Liver (tissue), 3 donors: ENCODE measurements around the gene SGCD.

ENCODE experiments used
- CTCF ChIP-seq: fragments of 150-350 bp; IDR thresholded peaks from 2 replicates; pipeline ENCODE4 v1.5.1; 2017; ENCODE audit warnings: improper control_type of control experiment, low read depth, low read length; ENCODE audit not compliant: missing input control
- EGR1 ChIP-seq, 2 donors: IDR thresholded peaks; 2 replicates each; pipeline ENCODE4 v1.6.1; 2016 to 2018; ENCODE audit warnings: antibody characterized with exemption in 2 of 2, low read depth in 2 of 2
- FOXA1 ChIP-seq: IDR thresholded peaks from 2 replicates; pipeline ENCODE4 v1.6.1; 2016; ENCODE audit warnings: antibody characterized with exemption
- GABPA ChIP-seq, 2 donors: IDR thresholded peaks in 1 of 2; conservative IDR thresholded peaks in 1 of 2; 2 replicates each; pipeline ENCODE4 v1.6.1; 2016; ENCODE audit warnings: antibody characterized with exemption in 2 of 2, mild to moderate bottlenecking in 1 of 2, moderate library complexity in 1 of 2
- JUND ChIP-seq, 2 donors: IDR thresholded peaks; 2 replicates each; pipeline ENCODE4 v1.6.1; 2016; ENCODE audit warnings: antibody characterized with exemption in 2 of 2
- RAD21 ChIP-seq, 2 donors: IDR thresholded peaks; 2 replicates each; pipeline ENCODE4 v1.6.1; 2016; ENCODE audit warnings: antibody characterized with exemption in 2 of 2, mild to moderate bottlenecking in 2 of 2
- RXRA ChIP-seq, 2 donors: IDR thresholded peaks; 2 replicates each; pipeline ENCODE4 v1.6.1; 2017 to 2018; ENCODE audit warnings: antibody characterized with exemption in 2 of 2, mild to moderate bottlenecking in 1 of 2
- SP1 ChIP-seq: IDR thresholded peaks from 2 replicates; pipeline ENCODE4 v1.6.1; 2018; ENCODE audit warnings: antibody characterized with exemption, mild to moderate bottlenecking
- TAF1 ChIP-seq: conservative IDR thresholded peaks from 2 replicates; pipeline ENCODE4 v1.6.1; 2016; ENCODE audit warnings: antibody characterized with exemption, mild to moderate bottlenecking
- YY1 ChIP-seq: IDR thresholded peaks from 2 replicates; pipeline ENCODE4 v1.6.1; 2016; ENCODE audit warnings: antibody characterized with exemption, mild to moderate bottlenecking
- TF ChIP-seq, protein P1 (sequence below): IDR thresholded peaks from 2 replicates; pipeline ENCODE4 v1.6.1; 2016; ENCODE audit warnings: antibody characterized with exemption
- TF ChIP-seq, protein P2 (sequence below): IDR thresholded peaks from 2 replicates; pipeline ENCODE4 v1.6.1; 2016; ENCODE audit warnings: antibody characterized with exemption, mild to moderate bottlenecking
- TF ChIP-seq, protein P3 (sequence below): IDR thresholded peaks from 2 replicates; pipeline ENCODE4 v1.6.1; 2016; ENCODE audit warnings: antibody characterized with exemption
- donor health status: healthy.
- donor health status: healthy.

- TF ChIP-seq RXRA (IDR thresholded peaks at IDR 0.05): no peak
- no peak for TF ChIP-seq CTCF
- no peak for TF ChIP-seq YY1
- TF ChIP-seq, protein P1, sequence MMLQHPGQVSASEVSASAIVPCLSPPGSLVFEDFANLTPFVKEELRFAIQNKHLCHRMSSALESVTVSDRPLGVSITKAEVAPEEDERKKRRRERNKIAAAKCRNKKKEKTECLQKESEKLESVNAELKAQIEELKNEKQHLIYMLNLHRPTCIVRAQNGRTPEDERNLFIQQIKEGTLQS: no peak
- no peak for TF ChIP-seq RAD21 (IDR thresholded peaks at IDR 0.05)
- TF ChIP-seq TAF1: no peak
- TF ChIP-seq, protein P2, sequence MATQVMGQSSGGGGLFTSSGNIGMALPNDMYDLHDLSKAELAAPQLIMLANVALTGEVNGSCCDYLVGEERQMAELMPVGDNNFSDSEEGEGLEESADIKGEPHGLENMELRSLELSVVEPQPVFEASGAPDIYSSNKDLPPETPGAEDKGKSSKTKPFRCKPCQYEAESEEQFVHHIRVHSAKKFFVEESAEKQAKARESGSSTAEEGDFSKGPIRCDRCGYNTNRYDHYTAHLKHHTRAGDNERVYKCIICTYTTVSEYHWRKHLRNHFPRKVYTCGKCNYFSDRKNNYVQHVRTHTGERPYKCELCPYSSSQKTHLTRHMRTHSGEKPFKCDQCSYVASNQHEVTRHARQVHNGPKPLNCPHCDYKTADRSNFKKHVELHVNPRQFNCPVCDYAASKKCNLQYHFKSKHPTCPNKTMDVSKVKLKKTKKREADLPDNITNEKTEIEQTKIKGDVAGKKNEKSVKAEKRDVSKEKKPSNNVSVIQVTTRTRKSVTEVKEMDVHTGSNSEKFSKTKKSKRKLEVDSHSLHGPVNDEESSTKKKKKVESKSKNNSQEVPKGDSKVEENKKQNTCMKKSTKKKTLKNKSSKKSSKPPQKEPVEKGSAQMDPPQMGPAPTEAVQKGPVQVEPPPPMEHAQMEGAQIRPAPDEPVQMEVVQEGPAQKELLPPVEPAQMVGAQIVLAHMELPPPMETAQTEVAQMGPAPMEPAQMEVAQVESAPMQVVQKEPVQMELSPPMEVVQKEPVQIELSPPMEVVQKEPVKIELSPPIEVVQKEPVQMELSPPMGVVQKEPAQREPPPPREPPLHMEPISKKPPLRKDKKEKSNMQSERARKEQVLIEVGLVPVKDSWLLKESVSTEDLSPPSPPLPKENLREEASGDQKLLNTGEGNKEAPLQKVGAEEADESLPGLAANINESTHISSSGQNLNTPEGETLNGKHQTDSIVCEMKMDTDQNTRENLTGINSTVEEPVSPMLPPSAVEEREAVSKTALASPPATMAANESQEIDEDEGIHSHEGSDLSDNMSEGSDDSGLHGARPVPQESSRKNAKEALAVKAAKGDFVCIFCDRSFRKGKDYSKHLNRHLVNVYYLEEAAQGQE: no peak
- no peak for TF ChIP-seq SP1
- TF ChIP-seq EGR1 (IDR thresholded peaks at IDR 0.05; ENCODE audit: low read depth in 2 of 2): no peak
- TF ChIP-seq GABPA (IDR thresholded peaks at IDR 0.05 in 1 of 2, conservative IDR thresholded peaks at IDR 0.05 in 1 of 2): no peak
- TF ChIP-seq, protein P3, sequence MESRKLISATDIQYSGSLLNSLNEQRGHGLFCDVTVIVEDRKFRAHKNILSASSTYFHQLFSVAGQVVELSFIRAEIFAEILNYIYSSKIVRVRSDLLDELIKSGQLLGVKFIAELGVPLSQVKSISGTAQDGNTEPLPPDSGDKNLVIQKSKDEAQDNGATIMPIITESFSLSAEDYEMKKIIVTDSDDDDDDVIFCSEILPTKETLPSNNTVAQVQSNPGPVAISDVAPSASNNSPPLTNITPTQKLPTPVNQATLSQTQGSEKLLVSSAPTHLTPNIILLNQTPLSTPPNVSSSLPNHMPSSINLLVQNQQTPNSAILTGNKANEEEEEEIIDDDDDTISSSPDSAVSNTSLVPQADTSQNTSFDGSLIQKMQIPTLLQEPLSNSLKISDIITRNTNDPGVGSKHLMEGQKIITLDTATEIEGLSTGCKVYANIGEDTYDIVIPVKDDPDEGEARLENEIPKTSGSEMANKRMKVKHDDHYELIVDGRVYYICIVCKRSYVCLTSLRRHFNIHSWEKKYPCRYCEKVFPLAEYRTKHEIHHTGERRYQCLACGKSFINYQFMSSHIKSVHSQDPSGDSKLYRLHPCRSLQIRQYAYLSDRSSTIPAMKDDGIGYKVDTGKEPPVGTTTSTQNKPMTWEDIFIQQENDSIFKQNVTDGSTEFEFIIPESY: no peak
- no peak for TF ChIP-seq JUND (IDR thresholded peaks at IDR 0.05)
- TF ChIP-seq FOXA1: no peak
Measured at GRCh38 chr5:156402387-156402921, 75.5 kb downstream of the SGCD start.
